DND-41 (cell line): Measurements from ENCODE around the gene CNTN6.

Experiments used
- ATAC-seq: fragments of 200-7000 bp; cut with Tn5 transposase; 3 replicates; pipeline ENCODE4 v1.9.1; 2021; ENCODE audit warnings: low read depth; ENCODE audit not compliant: insufficient read depth
- DNase-seq: peaks from one replicate; pipeline ENCODE4 v3.0.0-alpha.2; 2020
- H2AFZ ChIP-seq: 2 replicates; pipeline ENCODE4 v1.6.0; 2012; ENCODE audit warnings: low read depth, low read length
- H3K27ac ChIP-seq: 2 replicates; pipeline ENCODE4 v1.5.1; 2012; ENCODE audit warnings: low read length, inconsistent platforms
- H3K27me3 ChIP-seq: fragments of 200-600 bp; sonication (generic); 2 replicates; pipeline ENCODE4 v1.6.0; 2012; ENCODE audit warnings: low read length, mild to moderate bottlenecking, inconsistent platforms; ENCODE audit not compliant: insufficient read depth, poor library complexity
- H3K36me3 ChIP-seq: 2 replicates; pipeline ENCODE4 v1.5.1; 2012; ENCODE audit warnings: low read length, inconsistent platforms; ENCODE audit not compliant: insufficient read depth
- H3K4me1 ChIP-seq: 2 replicates; pipeline ENCODE4 v1.5.1; 2012; ENCODE audit warnings: mild to moderate bottlenecking, low read length; ENCODE audit not compliant: insufficient read depth
- H3K4me2 ChIP-seq: 2 replicates; pipeline ENCODE4 v1.6.0; 2012; ENCODE audit warnings: mild to moderate bottlenecking, moderate library complexity, low read length, inconsistent platforms; ENCODE audit not compliant: insufficient read depth
- H3K4me3 ChIP-seq, 2 experiments: fragments of 200-600 bp in 1 of 2; shearing (Covaris generic) in 1 of 2; 2 replicates each; pipeline ENCODE4 v1.5.1; 2012 to 2016; ENCODE audit warnings: inconsistent platforms in 2 of 2, low read length in 2 of 2, mild to moderate bottlenecking in 2 of 2, low read depth in 1 of 2, moderate library complexity in 1 of 2
- H3K79me2 ChIP-seq: 2 replicates; pipeline ENCODE4 v1.6.0; 2012; ENCODE audit warnings: low read length, inconsistent platforms; ENCODE audit not compliant: insufficient read depth
- H3K9ac ChIP-seq: 2 replicates; pipeline ENCODE4 v1.6.0; 2012; ENCODE audit warnings: low read depth, mild to moderate bottlenecking, inconsistent platforms, low read length, moderate library complexity
- H3K9me3 ChIP-seq: 2 replicates; pipeline ENCODE4 v1.5.1; 2012; ENCODE audit warnings: low read length, moderate library complexity, mild to moderate bottlenecking, inconsistent platforms; ENCODE audit not compliant: insufficient read depth, severe bottlenecking
- H4K20me1 ChIP-seq: 2 replicates; pipeline ENCODE4 v1.6.0; 2012; ENCODE audit warnings: low read length; ENCODE audit not compliant: insufficient read depth
- CTCF ChIP-seq: IDR thresholded peaks from 2 replicates; pipeline ENCODE4 v1.5.1; 2012; ENCODE audit warnings: borderline replicate concordance, low read length, moderate library complexity, mild to moderate bottlenecking; ENCODE audit not compliant: poor library complexity, severe bottlenecking; ENCODE audit errors: extremely low read depth
- EZH2 ChIP-seq: IDR thresholded peaks from 3 replicates; pipeline ENCODE4 v1.6.1; 2012; ENCODE audit warnings: borderline replicate concordance, low read depth, mild to moderate bottlenecking, moderate library complexity, low read length, inconsistent platforms; ENCODE audit not compliant: severe bottlenecking

CNTN6 gene

GRCh38 chr3:1235526-1236120 lies 142.8 kb downstream of the CNTN6 start:
- Histone ChIP-seq H3K4me2 (no peak overlapping the region), H3K79me2 (no peaks in the 10 kb centered on the region), H4K20me1 (no peaks in the 10 kb centered on the region), H3K36me3 (no peaks in the 10 kb centered on the region), H3K27ac (no peak overlapping the region), H3K27me3 (no peaks in the 10 kb centered on the region), H3K4me3 (no peak overlapping the region), H2AFZ (no peak overlapping the region), H3K9me3 (no peaks in the 10 kb centered on the region), H3K9ac (no peak overlapping the region), H3K4me1 (no peaks in the 10 kb centered on the region)
- no peak for TF ChIP-seq EZH2
- no peak for TF ChIP-seq CTCF
- DNase-seq (no peak), ATAC-seq (no peak)

GRCh38 chr3:1251282-1252060 lies 158.6 kb downstream of the CNTN6 start:
- H3K27me3 ChIP-seq: no peaks in the 10 kb centered on the region
- H3K9me3 ChIP-seq: peaks cover 2% of the 10 kb centered on the region
- H3K79me2 ChIP-seq: no peaks in the 10 kb centered on the region
- ATAC-seq (no peak), DNase-seq (no peak)
- no peak overlapping the region for H2AFZ ChIP-seq
- no peak overlapping the region for H3K4me3 ChIP-seq
- no peak overlapping the region for H3K4me2 ChIP-seq
- H4K20me1 ChIP-seq: no peaks in the 10 kb centered on the region
- H3K36me3 ChIP-seq: no peaks in the 10 kb centered on the region
- TF ChIP-seq CTCF (no peak), EZH2 (no peak)
- H3K4me1 ChIP-seq: no peaks in the 10 kb centered on the region
- no peak overlapping the region for H3K27ac ChIP-seq
- no peak overlapping the region for H3K9ac ChIP-seq

GRCh38 chr3:1252061-1252430 lies 159.2 kb downstream of the CNTN6 start:
- no peak overlapping the region for H2AFZ ChIP-seq
- no peak for DNase-seq
- H3K9ac ChIP-seq: no peak overlapping the region
- no peak overlapping the region for H3K27ac ChIP-seq
- no peaks in the 10 kb centered on the region for H4K20me1 ChIP-seq
- no peaks in the 10 kb centered on the region for H3K4me1 ChIP-seq
- H3K36me3 ChIP-seq: no peaks in the 10 kb centered on the region
- H3K27me3 ChIP-seq: no peaks in the 10 kb centered on the region
- peaks cover 2% of the 10 kb centered on the region for H3K9me3 ChIP-seq
- no peak for TF ChIP-seq CTCF
- TF ChIP-seq EZH2: no peak
- no peak for ATAC-seq
- H3K4me3 ChIP-seq: no peak overlapping the region
- no peak overlapping the region for H3K4me2 ChIP-seq
- no peaks in the 10 kb centered on the region for H3K79me2 ChIP-seq
